ENCODE results near the gene TSPAN9.

DNA sequence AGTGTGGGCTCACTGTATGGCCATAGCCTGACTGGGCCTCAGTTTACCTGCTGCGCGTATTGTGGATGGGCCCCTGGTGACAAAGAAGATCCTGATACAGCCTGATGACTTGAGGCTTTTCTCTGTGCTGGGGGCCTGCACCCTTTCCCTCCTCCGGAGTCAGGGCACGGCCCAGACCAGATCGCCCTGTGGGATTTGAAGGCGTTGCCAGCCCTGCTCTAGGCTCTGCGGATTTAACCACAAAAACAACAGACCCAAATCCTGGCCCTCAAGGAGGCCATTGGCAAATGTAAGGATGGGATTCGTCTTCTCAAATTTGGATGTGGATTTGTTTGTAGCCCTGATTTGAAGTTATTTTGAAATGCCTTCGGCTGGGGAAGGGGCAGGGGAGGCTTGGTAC is 195.8 kb downstream of the TSPAN9 start:
- TF ChIP-seq, protein P1, sequence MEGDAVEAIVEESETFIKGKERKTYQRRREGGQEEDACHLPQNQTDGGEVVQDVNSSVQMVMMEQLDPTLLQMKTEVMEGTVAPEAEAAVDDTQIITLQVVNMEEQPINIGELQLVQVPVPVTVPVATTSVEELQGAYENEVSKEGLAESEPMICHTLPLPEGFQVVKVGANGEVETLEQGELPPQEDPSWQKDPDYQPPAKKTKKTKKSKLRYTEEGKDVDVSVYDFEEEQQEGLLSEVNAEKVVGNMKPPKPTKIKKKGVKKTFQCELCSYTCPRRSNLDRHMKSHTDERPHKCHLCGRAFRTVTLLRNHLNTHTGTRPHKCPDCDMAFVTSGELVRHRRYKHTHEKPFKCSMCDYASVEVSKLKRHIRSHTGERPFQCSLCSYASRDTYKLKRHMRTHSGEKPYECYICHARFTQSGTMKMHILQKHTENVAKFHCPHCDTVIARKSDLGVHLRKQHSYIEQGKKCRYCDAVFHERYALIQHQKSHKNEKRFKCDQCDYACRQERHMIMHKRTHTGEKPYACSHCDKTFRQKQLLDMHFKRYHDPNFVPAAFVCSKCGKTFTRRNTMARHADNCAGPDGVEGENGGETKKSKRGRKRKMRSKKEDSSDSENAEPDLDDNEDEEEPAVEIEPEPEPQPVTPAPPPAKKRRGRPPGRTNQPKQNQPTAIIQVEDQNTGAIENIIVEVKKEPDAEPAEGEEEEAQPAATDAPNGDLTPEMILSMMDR (IDR thresholded peaks at IDR 0.05), result no peak
- TF ChIP-seq EZH2 (IDR thresholded peaks at IDR 0.05) (no peak), EZH2phosphoT487 (IDR thresholded peaks at IDR 0.05) (no peak)
